Measurements from ENCODE around the gene PARP6. TPM values are rescaled to one million over a fixed set of nuclear protein-coding genes. Genes with fewer than 3 reads are reported as not detected.

Gene PARP6
- total and polyA plus RNA-seq, 4 donors, result 33.7 to 73.9 (median 59.9) TPM

DNA sequence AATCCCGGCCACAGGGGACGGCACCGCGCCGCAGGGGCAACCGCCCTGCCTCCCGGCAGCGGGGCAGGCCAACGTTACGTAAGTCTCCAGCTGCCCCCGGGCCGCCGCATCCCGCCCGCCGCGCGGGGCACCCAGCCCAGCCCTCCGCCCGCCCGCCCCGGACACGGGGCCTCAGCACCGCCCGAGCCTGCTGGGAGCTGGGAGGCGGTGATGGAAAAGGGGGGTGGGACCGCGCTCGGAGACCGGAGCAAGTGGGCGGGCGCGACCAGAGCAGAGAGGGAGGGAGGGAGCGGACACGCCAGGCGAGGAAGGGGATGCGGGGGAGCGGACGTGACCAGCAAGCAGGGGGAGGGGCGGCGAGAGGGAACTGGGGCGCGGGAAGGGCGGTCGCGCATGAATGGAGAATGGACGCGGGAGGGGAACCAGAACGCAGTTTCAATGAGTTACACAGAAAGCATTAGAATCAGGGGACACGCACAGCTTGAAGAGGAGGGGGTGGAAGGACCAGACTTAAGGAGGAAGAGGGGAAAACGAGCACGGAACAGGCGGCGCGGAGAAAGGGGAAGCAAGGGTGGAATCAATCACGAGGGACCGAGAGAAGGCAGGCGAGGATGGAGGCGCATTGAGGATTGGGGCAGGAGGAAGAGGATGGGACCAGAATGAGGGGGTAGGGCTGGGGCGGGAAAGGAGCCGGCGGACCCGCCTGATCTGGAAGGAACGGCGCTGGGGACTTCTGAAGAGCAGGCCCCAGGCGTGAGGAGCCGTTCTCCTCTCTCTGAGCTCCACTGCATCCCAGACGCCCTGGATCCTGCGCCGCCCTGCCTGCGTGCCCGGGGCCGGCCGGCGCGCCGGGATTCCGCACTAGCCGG lies 41.9 kb downstream of the PARP6 start:
- Histone ChIP-seq H3K9me3 (ENCODE audit: control insufficient read depth in 4 of 4, insufficient read depth in 3 of 4, low read length in 3 of 4) (no peaks in the 10 kb centered on the region), H3K4me3 (peak overlapping the region; percentile 82), H3K27ac (ENCODE audit: low read depth in 1 of 2, low read length in 1 of 2) (peak overlapping the region; percentile 97 to 99), H3K9ac (ENCODE audit: insufficient read depth in 1 of 2, low read length in 2 of 2) (peak overlapping the region; percentile 89), H3K27me3 (ENCODE audit: control insufficient read depth in 3 of 3, insufficient read depth in 3 of 3, low read length in 2 of 3) (no peaks in the 10 kb centered on the region), H3K36me3 (ENCODE audit: control insufficient read depth in 4 of 4, insufficient read depth in 4 of 4, low read length in 4 of 4) (no peaks in the 10 kb centered on the region), H3K4me1 (ENCODE audit: control insufficient read depth in 5 of 5, insufficient read depth in 5 of 5, low read length in 5 of 5) (peaks cover 12 to 42% (median 21%) of the 10 kb centered on the region in 5 donors)
- TF ChIP-seq, protein P1, sequence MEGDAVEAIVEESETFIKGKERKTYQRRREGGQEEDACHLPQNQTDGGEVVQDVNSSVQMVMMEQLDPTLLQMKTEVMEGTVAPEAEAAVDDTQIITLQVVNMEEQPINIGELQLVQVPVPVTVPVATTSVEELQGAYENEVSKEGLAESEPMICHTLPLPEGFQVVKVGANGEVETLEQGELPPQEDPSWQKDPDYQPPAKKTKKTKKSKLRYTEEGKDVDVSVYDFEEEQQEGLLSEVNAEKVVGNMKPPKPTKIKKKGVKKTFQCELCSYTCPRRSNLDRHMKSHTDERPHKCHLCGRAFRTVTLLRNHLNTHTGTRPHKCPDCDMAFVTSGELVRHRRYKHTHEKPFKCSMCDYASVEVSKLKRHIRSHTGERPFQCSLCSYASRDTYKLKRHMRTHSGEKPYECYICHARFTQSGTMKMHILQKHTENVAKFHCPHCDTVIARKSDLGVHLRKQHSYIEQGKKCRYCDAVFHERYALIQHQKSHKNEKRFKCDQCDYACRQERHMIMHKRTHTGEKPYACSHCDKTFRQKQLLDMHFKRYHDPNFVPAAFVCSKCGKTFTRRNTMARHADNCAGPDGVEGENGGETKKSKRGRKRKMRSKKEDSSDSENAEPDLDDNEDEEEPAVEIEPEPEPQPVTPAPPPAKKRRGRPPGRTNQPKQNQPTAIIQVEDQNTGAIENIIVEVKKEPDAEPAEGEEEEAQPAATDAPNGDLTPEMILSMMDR (IDR thresholded peaks at IDR 0.05; ENCODE audit: control extremely low read depth, extremely low read depth), result no peak
- 0 to 1% methylated on average over 60 to 79 of the region's 79 CpGs for WGBS, 2 donors
- ATAC-seq (ENCODE audit: insufficient read depth, low FRiP score) (peak; percentile 47), DNase-seq (peak; percentile 96 to 98 (median 97))

- H3K4me1 ChIP-seq (ENCODE audit: control insufficient read depth in 5 of 5, insufficient read depth in 5 of 5, low read length in 5 of 5), result peaks cover 12 to 42% (median 21%) of the 10 kb centered on the region in 5 donors
- 0% methylated on average over 13 to 29 of the region's 29 CpGs for WGBS, 2 donors
- no peak for ATAC-seq (ENCODE audit: insufficient read depth, low FRiP score)
Measured at GRCh38 chr15:72229947-72230196, 42.5 kb downstream of the PARP6 start.

DNA sequence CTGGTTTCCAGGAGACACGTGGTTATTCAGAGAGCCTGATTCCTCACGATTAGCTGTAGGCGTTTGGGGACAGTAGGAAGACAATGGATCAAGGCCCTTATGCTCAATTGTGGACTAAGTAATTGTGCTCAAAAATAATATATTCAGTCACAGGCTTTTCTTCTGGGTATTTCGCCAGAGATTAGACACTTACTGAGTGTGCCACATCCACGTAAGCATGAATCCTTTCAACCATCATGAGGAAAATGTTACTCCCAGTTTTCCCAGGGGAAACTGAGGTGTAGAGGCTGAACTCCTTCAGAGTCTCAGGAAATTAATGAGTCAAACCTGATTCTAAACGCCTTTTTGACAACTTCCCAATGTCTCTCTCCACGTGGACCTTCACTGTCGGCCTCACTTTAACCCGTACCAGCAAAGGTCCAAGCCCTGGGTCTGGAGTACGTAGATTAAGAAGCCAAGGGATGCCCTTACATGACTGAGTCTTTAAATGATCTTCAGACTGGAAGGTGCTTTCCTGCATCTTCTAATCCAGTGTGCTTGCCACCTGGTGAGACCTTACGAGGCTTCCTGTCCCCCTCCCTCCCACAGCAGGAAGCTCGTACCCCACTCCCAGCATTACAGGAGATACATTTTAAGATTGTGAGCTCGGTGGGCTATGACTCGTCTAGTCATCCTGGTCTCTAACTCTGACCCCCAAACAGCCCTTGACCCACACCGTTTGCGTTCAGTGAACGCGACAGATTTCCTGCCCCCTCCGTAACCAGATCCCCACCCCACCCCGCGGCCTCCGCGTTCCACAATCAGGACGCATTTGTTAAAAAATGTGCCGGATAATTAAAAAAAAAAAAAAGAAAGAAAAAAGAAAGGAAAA lies 43.0 kb downstream of the PARP6 start:
- Histone ChIP-seq H3K27ac (ENCODE audit: low read depth in 1 of 2, low read length in 1 of 2) (peak overlapping the region; percentile 97 to 99), H3K36me3 (ENCODE audit: control insufficient read depth in 4 of 4, insufficient read depth in 4 of 4, low read length in 4 of 4) (peaks cover 0 to 3% (median under 1%) of the 10 kb centered on the region in 4 donors), H3K4me1 (ENCODE audit: control insufficient read depth in 5 of 5, insufficient read depth in 5 of 5, low read length in 5 of 5) (peaks cover 12 to 42% (median 21%) of the 10 kb centered on the region in 5 donors), H3K4me3 (peak overlapping the region; percentile 82), H3K9ac (ENCODE audit: insufficient read depth in 1 of 2, low read length in 2 of 2) (peak overlapping the region; percentile 89), H3K9me3 (ENCODE audit: control insufficient read depth in 4 of 4, insufficient read depth in 3 of 4, low read length in 3 of 4) (no peaks in the 10 kb centered on the region), H3K27me3 (ENCODE audit: control insufficient read depth in 3 of 3, insufficient read depth in 3 of 3, low read length in 2 of 3) (no peaks in the 10 kb centered on the region)
- WGBS, 2 donors, result 8 to 12% methylated on average over 25 of the region's 25 CpGs
- ATAC-seq (ENCODE audit: insufficient read depth, low FRiP score) (no peak), DNase-seq (peak; percentile 17 to 46 (median 38))
- TF ChIP-seq, protein P1 (IDR thresholded peaks at IDR 0.05; ENCODE audit: control extremely low read depth, extremely low read depth), result no peak

More at GRCh38 chr15:72229947-72230196, 42.5 kb downstream of the PARP6 start:
- peak overlapping the region; percentile 82 for H3K4me3 ChIP-seq
- H3K36me3 ChIP-seq (ENCODE audit: control insufficient read depth in 4 of 4, insufficient read depth in 4 of 4, low read length in 4 of 4), result no peaks in the 10 kb centered on the region
- no peaks in the 10 kb centered on the region for H3K27me3 ChIP-seq (ENCODE audit: control insufficient read depth in 3 of 3, insufficient read depth in 3 of 3, low read length in 2 of 3)
- H3K9me3 ChIP-seq (ENCODE audit: control insufficient read depth in 4 of 4, insufficient read depth in 3 of 4, low read length in 3 of 4), result no peaks in the 10 kb centered on the region
- H3K27ac ChIP-seq (ENCODE audit: low read depth in 1 of 2, low read length in 1 of 2), result peak overlapping the region; percentile 97 to 99
- TF ChIP-seq, protein P1 (IDR thresholded peaks at IDR 0.05; ENCODE audit: control extremely low read depth, extremely low read depth), result no peak
- DNase-seq, result no peak
- peak overlapping the region; percentile 89 for H3K9ac ChIP-seq (ENCODE audit: insufficient read depth in 1 of 2, low read length in 2 of 2)
